Measurements from ENCODE around the gene CA10.

DNA sequence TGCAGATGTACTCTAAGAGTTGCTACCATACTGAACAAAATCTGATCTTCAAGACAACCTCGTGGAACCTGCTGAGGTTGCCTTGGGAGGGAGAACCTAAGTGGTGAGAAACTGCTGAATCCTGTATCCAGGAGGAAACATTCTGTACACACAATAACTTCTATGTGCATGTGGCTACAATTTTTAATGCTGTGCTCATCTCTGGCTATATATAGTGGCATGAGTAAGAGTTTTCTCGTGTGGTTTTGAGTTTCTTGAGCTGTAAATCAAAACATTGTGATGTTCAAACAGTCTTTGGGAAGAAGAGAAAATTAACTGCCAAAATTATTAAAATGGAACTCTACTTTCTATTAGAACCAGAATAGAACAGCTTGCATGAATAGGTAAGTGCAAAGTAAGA lies 206.8 kb downstream of the CA10 start:
- no peak for TF ChIP-seq EZH2 (IDR thresholded peaks at IDR 0.05; ENCODE audit: insufficient read depth, poor library complexity, severe bottlenecking)
- TF ChIP-seq EZH2phosphoT487 (IDR thresholded peaks at IDR 0.05; ENCODE audit: insufficient read depth, low read depth), result no peak
